NB4 (cell line): ENCODE measurements around the gene SH3GL3.

Experiments used
- DNase-seq: peaks from one replicate; pipeline ENCODE4 v3.0.0; 2010; ENCODE audit warnings: low read depth
- H3K4me3 ChIP-seq: one replicate; pipeline ENCODE4 v1.5.1; 2011; ENCODE audit warnings: mild to moderate bottlenecking, low read depth, low read length, moderate library complexity
- MYC ChIP-seq: IDR thresholded peaks from 2 replicates; pipeline ENCODE4 v1.6.1; 2011; ENCODE audit warnings: low read depth, low read length
- POLR2A ChIP-seq: IDR thresholded peaks from 2 replicates; pipeline ENCODE4 v1.6.1; 2011; ENCODE audit warnings: mild to moderate bottlenecking; ENCODE audit not compliant: insufficient read length; ENCODE audit errors: extremely low read depth
- TF ChIP-seq, protein P1 (sequence below): IDR thresholded peaks from one replicate; pipeline ENCODE4 v1.5.1; 2012; ENCODE audit warnings: low read depth, low read length
- TF ChIP-seq, protein P2 (sequence below): IDR thresholded peaks from 2 replicates; pipeline ENCODE4 v1.6.1; 2011; ENCODE audit warnings: low read depth, low read length

SH3GL3 gene

GRCh38 chr15:83656943-83657528 is 209.9 kb downstream of the SH3GL3 start:
- no peak overlapping the region for H3K4me3 ChIP-seq
- TF ChIP-seq MYC (no peak), POLR2A (no peak)
- TF ChIP-seq, protein P1, sequence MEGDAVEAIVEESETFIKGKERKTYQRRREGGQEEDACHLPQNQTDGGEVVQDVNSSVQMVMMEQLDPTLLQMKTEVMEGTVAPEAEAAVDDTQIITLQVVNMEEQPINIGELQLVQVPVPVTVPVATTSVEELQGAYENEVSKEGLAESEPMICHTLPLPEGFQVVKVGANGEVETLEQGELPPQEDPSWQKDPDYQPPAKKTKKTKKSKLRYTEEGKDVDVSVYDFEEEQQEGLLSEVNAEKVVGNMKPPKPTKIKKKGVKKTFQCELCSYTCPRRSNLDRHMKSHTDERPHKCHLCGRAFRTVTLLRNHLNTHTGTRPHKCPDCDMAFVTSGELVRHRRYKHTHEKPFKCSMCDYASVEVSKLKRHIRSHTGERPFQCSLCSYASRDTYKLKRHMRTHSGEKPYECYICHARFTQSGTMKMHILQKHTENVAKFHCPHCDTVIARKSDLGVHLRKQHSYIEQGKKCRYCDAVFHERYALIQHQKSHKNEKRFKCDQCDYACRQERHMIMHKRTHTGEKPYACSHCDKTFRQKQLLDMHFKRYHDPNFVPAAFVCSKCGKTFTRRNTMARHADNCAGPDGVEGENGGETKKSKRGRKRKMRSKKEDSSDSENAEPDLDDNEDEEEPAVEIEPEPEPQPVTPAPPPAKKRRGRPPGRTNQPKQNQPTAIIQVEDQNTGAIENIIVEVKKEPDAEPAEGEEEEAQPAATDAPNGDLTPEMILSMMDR: no peak
- TF ChIP-seq, protein P2, sequence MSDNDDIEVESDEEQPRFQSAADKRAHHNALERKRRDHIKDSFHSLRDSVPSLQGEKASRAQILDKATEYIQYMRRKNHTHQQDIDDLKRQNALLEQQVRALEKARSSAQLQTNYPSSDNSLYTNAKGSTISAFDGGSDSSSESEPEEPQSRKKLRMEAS: no peak
- DNase-seq: no peak

- H3K4me3 ChIP-seq: no peak overlapping the region
- TF ChIP-seq, protein P2: no peak
- TF ChIP-seq, protein P1: peak; percentile 51
- no peak for TF ChIP-seq POLR2A
- peak; percentile 22 for DNase-seq
These were observed 210.4 kb downstream of the SH3GL3 start for GRCh38 chr15:83657549-83657948.

- TF ChIP-seq, protein P2: no peak
- TF ChIP-seq POLR2A (no peak), MYC (no peak)
- TF ChIP-seq, protein P1: no peak
- DNase-seq: no peak
These were observed 211.6 kb downstream of the SH3GL3 start for GRCh38 chr15:83658430-83659416.

GRCh38 chr15:83659417-83659812 is 212.3 kb downstream of the SH3GL3 start:
- H3K4me3 ChIP-seq: no peak overlapping the region
- TF ChIP-seq POLR2A: no peak
- TF ChIP-seq, protein P2: no peak
- TF ChIP-seq MYC: no peak
- TF ChIP-seq, protein P1: no peak
- DNase-seq: no peak

More at GRCh38 chr15:83658430-83659416, 211.6 kb downstream of the SH3GL3 start:
- H3K4me3 ChIP-seq: no peak overlapping the region

GRCh38 chr15:83665480-83665879 is 218.3 kb downstream of the SH3GL3 start:
- no peak for TF ChIP-seq POLR2A
- TF ChIP-seq MYC: no peak
- TF ChIP-seq, protein P1: no peak
- TF ChIP-seq, protein P2: no peak
- H3K4me3 ChIP-seq: no peak overlapping the region
- no peak for DNase-seq
